Sigmoid colon (tissue), 4 donors: ENCODE results near the gene C8A.

Experiments
- CTCF ChIP-seq, 4 experiments: fragments of 450-650 bp in 3 of 4; fragments of 200-600 bp in 1 of 4; IDR thresholded peaks; one replicate each; pipeline ENCODE4 v1.5.1; 2016 to 2019; ENCODE audit warnings: antibody characterized with exemption in 4 of 4, mild to moderate bottlenecking in 3 of 4, moderate library complexity in 2 of 4
- POLR2A ChIP-seq, 2 donors: fragments of 450-650 bp; IDR thresholded peaks; one replicate each; pipeline ENCODE4 v1.6.1; 2016; ENCODE audit warnings: antibody characterized with exemption in 2 of 2, mild to moderate bottlenecking in 2 of 2, moderate library complexity in 2 of 2
- POLR2AphosphoS5 ChIP-seq, 4 donors: sonication (generic); formaldehyde crosslinking; IDR thresholded peaks; one replicate each; pipeline ENCODE4 v1.6.1; 2017; ENCODE audit warnings: antibody characterized with exemption in 4 of 4

- TF ChIP-seq POLR2AphosphoS5 (IDR thresholded peaks at IDR 0.05) (no peak), CTCF (IDR thresholded peaks at IDR 0.05) (no peak), POLR2A (IDR thresholded peaks at IDR 0.05) (no peak)
Measured at GRCh38 chr1:56920591-56921001, 66.0 kb downstream of the C8A start.
